Urinary bladder (tissue), 4 donors: Measurements from ENCODE around the gene PRR12. TPM values are rescaled to one million over a fixed set of nuclear protein-coding genes. Genes with fewer than 3 reads are reported as not detected.

Experiments
- DNase-seq: peaks from one replicate; pipeline ENCODE4 v3.0.0-alpha.2; 2015; ENCODE audit errors: extremely low spot score
- H3K27ac ChIP-seq: one replicate; pipeline ENCODE4 v1.5.1; 2013; ENCODE audit warnings: low read depth, mild to moderate bottlenecking, moderate library complexity
- H3K36me3 ChIP-seq: one replicate; pipeline ENCODE4 v1.6.1; 2013; ENCODE audit warnings: mild to moderate bottlenecking, moderate library complexity; ENCODE audit not compliant: insufficient read depth
- H3K4me1 ChIP-seq: one replicate; pipeline ENCODE4 v1.6.1; 2013; ENCODE audit warnings: mild to moderate bottlenecking, moderate library complexity; ENCODE audit not compliant: insufficient read depth
- H3K4me3 ChIP-seq: one replicate; pipeline ENCODE4 v1.5.1; 2013; ENCODE audit warnings: low read depth, low read length
- WGBS: extraction: QIAGEN DNeasy Blood & Tissue Kit; methylation state at CpG from one replicate; pipeline ENCODE4 v1.1.7; 2013; 5-methylcytosine and 5-hydroxymethylcytosine counted together
- polyA plus RNA-seq: library from polyadenylated mRNA; stranded (reverse); fragments of 200-250 nt; gene quantifications from one replicate; pipeline ENCODE4 v1.2.3, GENCODE V29; 2013
- total RNA-seq: library from RNA; depleted of rRNA; stranded (reverse); fragments of >200 nt; gene quantifications from one replicate; pipeline ENCODE4 v1.2.3, GENCODE V29; 2014
- donor health status: healthy with polysubstance abuse.
- donor health status: healthy.

The PRR12 gene
- total and polyA plus RNA-seq, 2 donors: 4.2 to 20.3 TPM

DNA sequence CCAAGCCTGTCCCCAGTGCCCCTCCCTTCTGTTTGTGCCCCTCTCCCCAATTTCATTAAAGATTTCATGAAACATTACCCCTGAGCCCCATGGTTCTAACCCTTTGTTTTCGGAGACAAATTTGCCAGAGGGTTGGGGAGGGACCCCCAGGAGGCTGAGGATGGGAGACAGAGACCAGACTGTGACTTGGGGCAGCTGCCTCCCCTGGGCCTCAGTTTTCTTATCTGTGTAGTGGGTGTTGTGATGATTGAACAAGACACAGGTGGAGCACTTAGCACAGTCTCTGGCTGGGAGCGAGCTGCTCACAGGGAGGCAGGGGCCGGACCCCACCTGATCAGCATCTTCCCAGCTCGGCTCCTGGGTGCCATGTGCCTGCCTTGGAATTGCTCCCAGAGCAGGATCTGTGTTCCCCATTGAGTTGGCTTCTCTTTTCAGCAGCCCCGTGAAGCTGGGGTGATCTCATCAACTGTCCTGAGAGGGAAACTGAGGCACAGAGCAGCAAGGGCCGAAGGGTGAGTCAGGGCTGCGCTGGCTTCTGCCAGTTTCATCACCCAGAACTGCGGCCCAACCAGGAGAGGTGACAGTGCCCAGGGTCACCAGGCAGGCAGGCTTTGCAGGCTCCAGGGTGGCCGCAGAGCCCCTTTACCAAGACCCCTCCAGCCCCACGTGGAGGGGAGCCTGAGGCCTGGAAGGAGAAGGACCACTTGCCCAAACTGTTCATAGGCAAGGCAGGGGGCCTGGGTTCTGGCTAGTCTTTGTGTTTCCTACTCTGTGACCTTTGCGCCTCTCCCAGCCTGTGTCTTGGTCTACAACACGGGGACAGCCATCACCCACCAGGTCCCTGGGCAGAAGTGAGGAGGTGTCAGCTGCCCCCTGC is 67.8 kb downstream of the PRR12 start:
- WGBS: 94% methylated on average over 12 of the region's 12 CpGs
- H3K4me1 ChIP-seq: no peaks in the 10 kb centered on the region
- H3K36me3 ChIP-seq: peaks cover 2% of the 10 kb centered on the region
- DNase-seq: no peak
- H3K4me3 ChIP-seq: no peak overlapping the region
- H3K27ac ChIP-seq: no peak overlapping the region

DNA sequence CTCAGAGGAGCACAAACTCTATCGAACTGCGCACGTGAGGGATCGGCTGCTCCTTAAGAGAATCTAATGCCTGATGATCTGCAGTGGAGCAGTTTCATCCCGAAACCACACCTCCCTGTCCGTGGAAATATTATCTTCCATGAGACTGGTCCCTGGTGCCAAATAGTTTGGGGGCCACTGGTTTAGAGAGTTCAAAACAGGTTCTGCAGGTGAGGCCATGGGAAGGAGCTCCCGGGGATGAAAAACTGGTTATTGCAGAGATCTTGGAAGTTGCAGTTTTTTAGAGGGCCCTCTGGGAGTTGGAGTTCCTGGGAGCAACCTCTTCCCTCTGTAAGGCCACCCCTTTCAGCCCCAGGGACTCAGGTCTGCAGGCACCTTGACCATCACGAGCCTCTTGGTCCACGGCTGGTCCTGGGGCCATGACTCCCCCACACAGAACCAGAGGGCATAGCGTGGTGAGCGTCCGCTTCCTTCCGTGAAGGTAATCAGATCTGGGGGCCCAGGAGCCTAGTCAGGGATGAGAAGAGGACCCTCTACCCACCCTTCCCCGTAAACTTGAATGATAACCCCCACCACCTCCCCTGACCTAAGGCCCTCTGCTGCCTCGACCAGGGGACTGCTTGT is 69.5 kb downstream of the PRR12 start:
- H3K4me1 ChIP-seq: no peaks in the 10 kb centered on the region
- 86% methylated on average over 15 of the region's 15 CpGs for WGBS
- DNase-seq: no peak
- H3K4me3 ChIP-seq: no peak overlapping the region
- peaks cover 2% of the 10 kb centered on the region for H3K36me3 ChIP-seq
- H3K27ac ChIP-seq: no peak overlapping the region

DNA sequence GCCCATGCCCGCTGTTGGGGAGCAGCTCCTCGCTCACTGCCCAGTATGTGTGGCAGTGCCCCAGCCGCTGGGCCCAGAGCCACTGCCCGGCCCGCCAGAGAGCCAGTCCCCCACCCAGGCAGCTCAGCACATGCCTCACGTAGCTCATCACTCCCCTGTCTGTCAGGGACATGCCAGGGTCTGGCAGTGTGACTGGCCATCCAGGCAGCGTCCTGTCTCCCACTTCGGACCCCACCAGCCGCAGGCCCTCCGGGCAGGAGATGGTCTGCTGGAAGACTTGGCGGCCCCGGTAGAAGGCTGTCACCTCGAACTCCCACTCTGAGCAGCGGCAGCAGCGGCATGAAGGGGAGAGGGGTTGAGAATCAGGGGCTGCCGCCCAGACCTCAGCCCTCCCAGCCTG is 71.0 kb downstream of the PRR12 start:
- 90% methylated on average over 16 of the region's 16 CpGs for WGBS
- Histone ChIP-seq H3K4me3 (no peak overlapping the region), H3K4me1 (no peaks in the 10 kb centered on the region), H3K27ac (no peak overlapping the region), H3K36me3 (peaks cover 2% of the 10 kb centered on the region)
- DNase-seq: no peak

DNA sequence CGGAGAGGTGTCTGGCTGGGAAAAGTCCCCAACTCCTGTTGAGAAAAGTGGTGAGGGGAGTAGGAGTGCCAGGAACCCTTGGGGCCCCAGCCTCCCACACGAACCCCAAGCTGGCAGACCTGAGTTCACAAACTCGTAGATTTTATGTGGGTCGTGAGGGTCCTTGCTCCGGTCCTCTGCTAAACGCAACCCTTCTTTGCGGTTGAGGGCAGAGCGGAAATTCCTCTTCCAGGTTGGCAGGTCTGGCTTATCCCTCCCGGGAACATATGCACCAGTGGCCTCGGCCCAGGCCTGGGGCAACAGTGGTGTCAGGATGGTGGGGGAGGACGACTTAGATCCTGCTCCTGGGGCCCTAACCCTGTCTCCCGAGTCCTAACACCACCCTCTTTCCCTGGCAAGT is 72.2 kb downstream of the PRR12 start:
- H3K36me3 ChIP-seq: peaks cover 2% of the 10 kb centered on the region
- no peak for DNase-seq
- H3K4me1 ChIP-seq: no peaks in the 10 kb centered on the region
- H3K27ac ChIP-seq: no peak overlapping the region
- 85% methylated on average over 12 of the region's 12 CpGs for WGBS
- H3K4me3 ChIP-seq: no peak overlapping the region

DNA sequence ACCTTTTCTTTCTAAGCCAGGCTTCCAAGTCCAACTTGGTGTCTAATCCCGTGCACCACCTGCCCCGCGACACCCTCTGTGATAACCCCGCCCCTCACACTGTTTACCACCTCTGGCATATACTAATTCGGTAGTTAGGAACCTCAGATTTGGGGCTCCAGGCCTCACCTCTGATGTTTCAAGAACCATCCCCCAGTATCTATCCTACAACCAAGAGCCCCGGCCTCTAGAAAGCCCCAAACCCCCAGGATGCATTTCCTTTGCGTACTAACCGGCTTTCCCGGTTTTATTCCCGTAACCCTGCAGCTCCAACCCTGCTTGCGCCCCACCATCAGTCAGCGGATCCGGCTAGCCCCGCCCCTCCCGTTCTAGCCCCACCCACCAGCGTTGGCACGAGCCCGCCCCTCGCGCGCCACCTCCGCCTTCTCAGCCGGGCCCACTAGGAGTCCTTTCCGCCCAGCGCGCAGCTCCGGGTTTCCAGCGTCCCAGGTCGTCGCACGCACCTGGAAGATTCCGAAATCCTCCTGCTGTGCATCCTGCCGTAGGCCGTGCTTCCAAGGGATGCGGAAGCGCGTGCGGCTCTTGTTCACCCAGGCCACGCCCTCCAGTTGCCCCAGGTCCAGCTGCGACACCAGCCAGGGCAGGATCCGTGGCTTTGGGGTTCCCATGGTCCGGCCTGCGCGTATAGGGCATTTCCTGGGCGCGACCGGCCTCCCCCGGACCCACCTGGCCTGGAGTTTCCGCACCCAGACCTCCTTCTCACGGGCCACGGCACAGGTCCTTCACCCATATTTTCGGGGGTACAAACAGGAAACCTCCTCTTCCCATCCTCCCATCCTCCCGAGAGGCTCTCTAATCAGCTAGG is 73.4 kb downstream of the PRR12 start:
- Histone ChIP-seq H3K27ac (peak overlapping the region; percentile 91), H3K4me1 (no peaks in the 10 kb centered on the region), H3K4me3 (peak overlapping the region; percentile 63), H3K36me3 (peaks cover 2% of the 10 kb centered on the region)
- DNase-seq: no peak
- under 1% methylated on average over 53 of the region's 53 CpGs for WGBS

DNA sequence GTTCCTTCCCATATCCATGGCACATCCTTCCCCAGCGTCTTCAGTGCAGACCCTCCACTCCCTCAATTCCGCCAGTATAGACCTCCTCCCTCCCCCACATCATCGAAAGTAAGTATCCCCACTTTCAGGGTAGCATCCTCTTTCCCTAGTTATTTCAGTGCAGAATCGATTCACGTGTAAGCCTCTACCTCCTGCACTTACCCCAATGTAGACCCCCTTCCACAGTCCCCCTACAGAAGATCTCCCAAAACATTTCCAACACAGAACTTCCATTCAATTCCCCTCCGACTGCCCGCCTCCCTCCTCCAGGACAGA is 74.0 kb downstream of the PRR12 start:
- peak overlapping the region; percentile 91 for H3K27ac ChIP-seq
- DNase-seq: no peak
- H3K36me3 ChIP-seq: peaks cover 2% of the 10 kb centered on the region
- no peaks in the 10 kb centered on the region for H3K4me1 ChIP-seq
- H3K4me3 ChIP-seq: peak overlapping the region; percentile 63
- under 1% methylated on average over 7 of the region's 7 CpGs for WGBS

DNA sequence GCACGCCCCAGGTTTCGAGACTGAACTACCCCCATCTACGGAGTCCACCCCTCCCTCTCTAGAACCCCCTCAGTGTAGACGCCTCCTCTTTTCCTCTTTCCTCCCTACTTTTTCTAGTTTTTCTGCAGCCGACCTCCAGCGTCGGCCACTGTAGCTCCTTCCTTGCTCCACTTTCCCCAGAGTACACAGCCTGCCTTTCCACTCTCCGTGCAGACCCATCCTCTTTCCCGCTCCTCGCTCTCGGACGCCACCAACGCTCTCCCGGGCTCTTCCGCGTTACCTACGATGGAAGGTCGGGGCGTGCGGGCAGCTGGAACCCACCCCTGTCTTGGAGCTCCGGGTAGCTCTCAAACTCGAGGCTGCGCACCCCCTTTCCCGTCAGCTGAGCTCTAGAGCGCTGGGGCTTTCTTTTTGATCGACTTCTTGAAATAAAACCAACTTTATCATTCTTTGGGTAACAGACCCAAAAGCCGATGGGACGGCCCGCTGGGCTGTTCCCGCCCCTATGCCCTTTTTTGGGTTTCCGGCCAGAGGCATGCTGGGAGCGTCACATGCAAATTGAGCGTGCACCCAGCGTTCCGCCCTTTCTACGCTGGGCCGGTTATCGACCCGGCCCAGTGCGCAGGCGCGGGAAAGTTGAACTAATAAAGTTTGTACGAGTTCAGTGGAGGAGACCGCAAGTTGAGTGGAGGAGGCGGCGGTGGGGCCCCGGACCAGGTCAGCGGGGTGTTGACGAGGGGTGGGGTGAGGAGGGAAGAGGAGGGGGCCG is 74.6 kb downstream of the PRR12 start, which contains the start of the genes BCL2L12 and IRF3:
Gene BCL2L12, plus strand, starts transcription at position 583 of the 769 bp plus-strand sequence. CDS start 760 bp downstream, outside the sequence.
Gene IRF3, minus strand, starts transcription at position 507 of the 769 bp plus-strand sequence. CDS start 1,019 bp downstream, outside the sequence.
- H3K36me3 ChIP-seq: peaks cover 2% of the 10 kb centered on the region
- H3K4me1 ChIP-seq: no peaks in the 10 kb centered on the region
- peak within 1 kb of the TSS; percentile 91 for H3K27ac ChIP-seq
- under 1% methylated on average over 50 of the region's 50 CpGs for WGBS
- peak; percentile 95 for DNase-seq
- H3K4me3 ChIP-seq: peak within 1 kb of the TSS; percentile 63

DNA sequence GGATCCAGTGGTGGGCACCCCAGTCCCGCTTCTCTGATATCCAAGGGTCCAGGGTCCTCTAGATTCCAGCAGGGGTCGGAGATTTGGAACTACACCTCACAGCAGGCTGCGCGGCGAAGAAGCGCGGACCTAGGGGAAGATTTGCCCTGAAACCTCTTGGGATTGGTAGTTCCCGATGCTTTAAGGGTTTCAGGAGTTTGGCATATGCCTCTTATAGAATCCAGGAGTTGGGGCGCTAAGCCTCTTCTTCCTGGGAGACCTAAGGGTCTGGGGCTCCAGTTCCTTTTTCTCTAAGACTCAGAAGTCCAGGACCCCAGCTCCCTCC is 75.1 kb downstream of the PRR12 start:
- peak overlapping the region; percentile 63 for H3K4me3 ChIP-seq
- peaks cover 2% of the 10 kb centered on the region for H3K36me3 ChIP-seq
- no peak overlapping the region for H3K27ac ChIP-seq
- no peaks in the 10 kb centered on the region for H3K4me1 ChIP-seq
- DNase-seq: no peak
- under 1% methylated on average over 9 of the region's 9 CpGs for WGBS

DNA sequence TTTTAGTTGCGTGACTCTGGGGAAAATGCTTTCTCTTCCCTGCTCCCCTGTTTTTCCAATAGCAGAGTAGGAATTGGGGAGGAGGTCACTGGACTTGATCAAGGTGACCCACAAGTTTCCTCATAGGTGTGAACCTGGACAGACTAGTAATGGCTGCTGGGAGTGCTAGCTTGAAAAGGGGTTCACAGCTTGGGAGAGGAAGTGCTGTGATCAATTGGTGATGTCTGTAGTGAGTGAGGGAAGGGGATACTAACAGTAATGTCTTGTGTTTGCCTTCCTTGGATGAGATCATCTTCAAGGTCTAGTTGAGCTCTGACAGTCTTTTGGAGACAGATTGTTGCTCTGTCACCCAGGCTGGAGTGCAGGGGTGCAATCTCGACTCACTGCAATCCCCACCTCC is 76.5 kb downstream of the PRR12 start:
- Histone ChIP-seq H3K27ac (no peak overlapping the region), H3K36me3 (no peaks in the 10 kb centered on the region), H3K4me1 (no peaks in the 10 kb centered on the region), H3K4me3 (no peak overlapping the region)
- 89% methylated on average over 2 of the region's 2 CpGs for WGBS
- DNase-seq: no peak

DNA sequence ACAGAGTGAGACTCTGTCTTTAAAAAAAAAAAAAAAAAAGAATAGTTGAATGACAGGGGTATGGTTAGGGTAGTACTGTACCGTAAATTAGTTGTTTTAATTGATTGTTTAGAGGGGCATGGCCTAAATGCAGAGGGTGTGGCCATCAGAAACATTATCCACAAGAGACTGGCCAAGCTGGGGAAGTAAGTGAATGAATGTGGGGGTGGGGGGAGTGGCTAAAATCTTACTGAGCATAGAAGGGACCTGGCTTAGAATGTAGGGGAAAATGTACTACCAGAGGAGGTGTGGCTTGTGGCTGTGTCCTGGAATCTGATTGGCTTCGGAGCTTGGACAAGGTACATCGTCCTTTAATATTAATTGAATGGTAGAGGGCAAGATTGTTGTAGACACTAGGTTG is 78.5 kb downstream of the PRR12 start:
- Histone ChIP-seq H3K4me1 (no peaks in the 10 kb centered on the region), H3K27ac (no peak overlapping the region), H3K4me3 (no peak overlapping the region), H3K36me3 (no peaks in the 10 kb centered on the region)
- no peak for DNase-seq
- WGBS: 86% methylated on average over 3 of the region's 3 CpGs

DNA sequence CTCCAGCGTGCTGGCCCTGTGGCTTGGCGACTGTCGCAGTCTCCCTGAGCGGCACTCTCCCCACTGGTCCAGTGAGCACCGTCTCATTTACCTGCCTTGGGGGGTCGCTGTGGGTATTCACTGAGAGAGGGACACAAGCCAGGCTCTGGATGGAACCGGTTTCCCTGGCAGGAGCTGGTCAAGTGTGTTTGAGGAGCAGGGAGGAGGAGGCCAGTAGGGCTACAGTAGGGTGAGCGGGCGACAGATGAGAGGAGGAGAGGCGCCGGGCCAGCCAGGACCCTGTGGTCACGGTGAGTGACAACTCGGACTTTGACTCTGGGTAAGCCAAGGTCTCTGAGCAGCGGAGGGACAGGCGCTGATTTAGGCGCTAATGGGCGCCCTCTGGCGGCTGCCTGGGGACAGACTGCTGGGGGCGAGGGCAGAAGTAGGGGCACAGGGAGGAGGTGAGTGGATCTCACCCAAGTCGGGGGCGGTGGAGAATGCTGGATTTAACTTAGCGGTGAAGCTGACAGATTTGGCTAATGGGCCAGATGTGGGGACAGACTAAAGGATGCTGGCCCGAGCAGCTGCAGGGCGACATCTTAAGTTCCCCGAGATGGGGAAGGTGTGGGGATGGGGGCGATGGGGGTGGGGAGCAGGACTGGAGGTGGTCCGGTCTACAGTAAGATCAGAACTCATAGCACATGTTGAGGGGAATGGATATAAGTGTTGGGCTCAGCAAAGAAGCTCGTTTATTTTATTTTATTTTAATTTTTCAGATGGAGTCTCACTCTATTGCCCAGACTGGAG is 81.3 kb downstream of the PRR12 start:
- WGBS: 24% methylated on average over 28 of the region's 28 CpGs
- no peak overlapping the region for H3K4me3 ChIP-seq

More for the DNA sequence above, 81.3 kb downstream of the PRR12 start:
- no peak for DNase-seq
- Histone ChIP-seq H3K27ac (no peak overlapping the region), H3K36me3 (no peaks in the 10 kb centered on the region), H3K4me1 (no peaks in the 10 kb centered on the region)
